MM.1S (cell line): ENCODE results near the gene ITGB2.

Experiments used
- DNase-seq: peaks from one replicate; pipeline ENCODE4 v3.0.0-alpha.2; 2015
- H2AFZ ChIP-seq: fragments of 300-600 bp; sonication (generic); 2 replicates; pipeline ENCODE4 v1.6.0; 2016; ENCODE audit warnings: antibody characterized with exemption, low read length
- H3F3A ChIP-seq: fragments of 300-600 bp; sonication (generic); 2 replicates; pipeline ENCODE4 v1.6.1; 2016; ENCODE audit warnings: mild to moderate bottlenecking, antibody characterized with exemption, low read length, moderate library complexity, mixed read lengths; ENCODE audit not compliant: insufficient read depth
- H3K27ac ChIP-seq: fragments of 300-600 bp; sonication (generic); 2 replicates; pipeline ENCODE4 v1.5.1; 2016; ENCODE audit warnings: mild to moderate bottlenecking, low read length
- H3K27me3 ChIP-seq: fragments of 300-600 bp; sonication (generic); replicated peaks from 2 replicates; pipeline ENCODE4 v1.6.0; 2016; ENCODE audit warnings: low read length; ENCODE audit not compliant: insufficient read depth
- H3K36me3 ChIP-seq: fragments of 300-600 bp; sonication (generic); replicated peaks from 2 replicates; pipeline ENCODE4 v1.6.1; 2016; ENCODE audit warnings: mild to moderate bottlenecking, low read length, mixed read lengths; ENCODE audit not compliant: insufficient read depth
- H3K4me1 ChIP-seq: fragments of 300-600 bp; sonication (generic); 2 replicates; pipeline ENCODE4 v1.6.1; 2016; ENCODE audit warnings: low read length, mixed read lengths
- H3K4me2 ChIP-seq: fragments of 300-600 bp; sonication (generic); 2 replicates; pipeline ENCODE4 v1.6.0; 2016; ENCODE audit warnings: low read depth, low read length
- H3K4me3 ChIP-seq: fragments of 300-600 bp; sonication (generic); 2 replicates; pipeline ENCODE4 v1.5.1; 2016; ENCODE audit warnings: low read length, mixed read lengths
- H3K79me2 ChIP-seq: fragments of 300-600 bp; sonication (generic); 2 replicates; pipeline ENCODE4 v1.6.1; 2016; ENCODE audit warnings: mixed run types, low read length, mixed read lengths
- H3K9ac ChIP-seq: fragments of 300-600 bp; sonication (generic); 2 replicates; pipeline ENCODE4 v1.6.1; 2016; ENCODE audit warnings: low read length, mixed read lengths
- H3K9me2 ChIP-seq: fragments of 300-600 bp; sonication (generic); replicated peaks from 2 replicates; pipeline ENCODE4 v1.6.1; 2016; ENCODE audit warnings: mild to moderate bottlenecking, low read length, mixed read lengths; ENCODE audit not compliant: insufficient read depth
- H3K9me3 ChIP-seq: fragments of 300-600 bp; sonication (generic); replicated peaks from 2 replicates; pipeline ENCODE4 v1.6.1; 2016; ENCODE audit warnings: mild to moderate bottlenecking, low read length, mixed read lengths; ENCODE audit not compliant: insufficient read depth
- H4K20me1 ChIP-seq: fragments of 300-600 bp; sonication (generic); 2 replicates; pipeline ENCODE4 v1.6.1; 2016; ENCODE audit warnings: mild to moderate bottlenecking, low read length, moderate library complexity, mixed read lengths; ENCODE audit not compliant: insufficient read depth
- CTCF ChIP-seq: fragments of 300-600 bp; sonication (generic); IDR thresholded peaks from 2 replicates; pipeline ENCODE4 v1.5.1; 2016; ENCODE audit warnings: antibody characterized with exemption, low read length, mixed read lengths
- EZH2 ChIP-seq: fragments of 300-600 bp; sonication (generic); optimal IDR thresholded peaks from 2 replicates; pipeline ENCODE3; 2017; ENCODE audit warnings: low read depth, mild to moderate bottlenecking, antibody characterized with exemption, low read length, mixed read lengths
- EZH2phosphoT487 ChIP-seq: fragments of 300-600 bp; sonication (generic); IDR thresholded peaks from 2 replicates; pipeline ENCODE4 v1.6.1; 2018; ENCODE audit warnings: antibody characterized with exemption, low read length

The ITGB2 gene

GRCh38 chr21:44848821-44849521 is 71.7 kb downstream of the ITGB2 start:
- no peaks in the 10 kb centered on the region for H4K20me1 ChIP-seq
- TF ChIP-seq EZH2 (no peak), EZH2phosphoT487 (no peak), CTCF (no peak)
- H3K4me2 ChIP-seq = no peak overlapping the region
- no peak overlapping the region for H3K4me3 ChIP-seq
- H2AFZ ChIP-seq = no peak overlapping the region
- no peaks in the 10 kb centered on the region for H3K9me2 ChIP-seq
- H3K27ac ChIP-seq = no peak overlapping the region
- H3K79me2 ChIP-seq = 0 out of 2 replicates have a peak, but pooled peaks cover 2% of the 10 kb centered on the region
- DNase-seq = no peak
- H3K4me1 ChIP-seq = no peaks in the 10 kb centered on the region
- H3K9me3 ChIP-seq = no peaks in the 10 kb centered on the region
- no peaks in the 10 kb centered on the region for H3F3A ChIP-seq
- H3K36me3 ChIP-seq = 0 out of 2 replicates have a peak, but pooled peaks cover 10% of the 10 kb centered on the region
- peaks cover 29% of the 10 kb centered on the region for H3K27me3 ChIP-seq
- no peak overlapping the region for H3K9ac ChIP-seq

DNA sequence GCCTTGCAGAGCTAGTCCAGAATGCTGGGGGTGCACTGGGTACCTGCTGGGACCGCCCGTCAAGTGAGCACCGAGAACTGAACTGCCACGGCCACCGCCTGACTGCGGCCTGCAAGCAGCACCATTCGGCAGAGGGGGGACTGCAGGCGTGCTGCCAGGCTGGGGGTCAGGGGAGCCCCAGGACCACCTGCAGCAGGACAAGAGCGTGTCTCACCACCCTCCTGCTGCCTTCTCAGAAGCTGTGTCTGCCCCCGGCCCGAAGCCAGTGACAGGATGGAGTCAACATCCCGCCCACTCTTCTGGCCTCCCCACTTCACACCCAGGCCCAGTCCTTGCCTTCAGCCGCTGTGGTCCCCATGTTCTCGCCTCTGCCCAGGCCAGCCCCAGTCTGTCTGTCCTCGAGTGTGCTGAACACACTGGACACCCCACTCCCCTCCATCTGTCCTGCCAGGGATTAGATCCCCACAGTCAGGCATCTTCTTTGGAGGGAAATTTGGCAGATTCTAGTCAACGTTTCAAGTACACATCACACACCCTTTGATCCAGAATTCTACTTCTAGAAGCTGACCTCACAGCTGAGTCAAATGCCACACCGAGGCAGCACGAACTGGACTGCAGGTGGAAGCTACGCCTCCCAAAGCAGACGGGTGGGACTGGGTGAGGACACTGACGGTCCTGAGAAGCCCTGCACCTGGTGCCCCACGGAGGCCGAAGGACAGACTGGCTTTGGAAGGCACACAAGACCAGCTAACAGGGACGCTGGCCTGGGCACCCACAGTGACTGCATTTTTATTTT is 73.2 kb downstream of the ITGB2 start:
- H3K9ac ChIP-seq = no peak overlapping the region
- H3K9me2 ChIP-seq = no peaks in the 10 kb centered on the region
- H3K4me3 ChIP-seq = no peak overlapping the region
- H3K27me3 ChIP-seq = peaks cover 44% of the 10 kb centered on the region
- H3F3A ChIP-seq = no peaks in the 10 kb centered on the region
- H2AFZ ChIP-seq = no peak overlapping the region
- no peaks in the 10 kb centered on the region for H4K20me1 ChIP-seq
- H3K27ac ChIP-seq = no peak overlapping the region
- no peak for DNase-seq
- TF ChIP-seq EZH2 (no peak), EZH2phosphoT487 (no peak), CTCF (no peak)
- no peak overlapping the region for H3K4me2 ChIP-seq
- 0 out of 2 replicates have a peak, but pooled peaks cover 10% of the 10 kb centered on the region for H3K36me3 ChIP-seq
- H3K9me3 ChIP-seq = no peaks in the 10 kb centered on the region
- H3K79me2 ChIP-seq = no peaks in the 10 kb centered on the region
- H3K4me1 ChIP-seq = no peaks in the 10 kb centered on the region

DNA sequence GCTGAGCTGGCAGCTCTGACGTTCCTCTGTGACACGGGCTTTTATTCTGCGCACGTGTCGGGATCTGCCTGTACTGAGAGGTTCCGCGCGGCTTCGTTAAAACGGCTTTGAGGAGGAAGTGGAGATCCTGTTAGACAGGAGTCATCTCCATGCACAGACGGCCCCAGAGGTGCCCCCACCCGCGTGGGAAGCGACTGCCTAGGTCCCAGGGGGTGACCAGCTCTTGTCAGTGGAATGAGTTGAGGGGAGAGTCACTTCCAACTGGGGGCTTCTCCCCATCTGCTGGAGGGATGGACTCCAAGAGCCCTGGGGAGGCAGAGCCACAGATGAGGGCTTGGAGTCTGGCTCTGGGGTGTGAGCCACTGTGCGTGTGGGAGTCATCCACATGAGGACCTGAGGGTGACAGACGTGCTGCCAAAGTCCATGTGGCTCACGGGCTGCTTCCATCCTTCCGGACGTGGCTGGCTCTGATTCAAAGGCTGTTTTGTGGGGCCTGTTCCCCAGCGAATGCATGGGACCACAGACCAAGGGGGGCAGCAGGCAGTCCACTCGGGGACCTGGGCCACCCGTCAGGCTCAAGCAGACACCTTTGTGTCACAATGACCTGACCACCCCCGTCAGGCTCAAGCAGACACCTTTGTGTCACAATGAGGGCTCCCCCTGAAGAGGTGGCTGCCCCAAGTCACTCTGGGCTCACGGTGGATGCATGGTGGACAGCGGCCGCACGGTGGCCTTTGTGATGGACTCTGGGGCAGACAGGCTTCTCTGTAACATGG is 74.0 kb downstream of the ITGB2 start:
- Histone ChIP-seq H3K9me2 (no peaks in the 10 kb centered on the region), H3K9me3 (no peaks in the 10 kb centered on the region), H3K9ac (no peak overlapping the region), H3K27me3 (peaks cover 52% of the 10 kb centered on the region), H3K36me3 (0 out of 2 replicates have a peak, but pooled peaks cover 10% of the 10 kb centered on the region), H4K20me1 (no peaks in the 10 kb centered on the region), H2AFZ (no peak overlapping the region), H3K27ac (no peak overlapping the region), H3K4me1 (no peaks in the 10 kb centered on the region), H3K79me2 (no peaks in the 10 kb centered on the region), H3K4me3 (0 out of 2 replicates have a peak overlapping the region, but pooled peaks have one; percentile 8), H3F3A (no peaks in the 10 kb centered on the region), H3K4me2 (peak overlapping the region; percentile 52; the same call in 1 of the 2 replicates)
- DNase-seq = no peak
- TF ChIP-seq EZH2 (no peak), CTCF (no peak), EZH2phosphoT487 (no peak)
